T-helper 1 cell treated with Interleukin-12 subunit alpha and Interleukin-12 subunit beta and Interleukin-4 antibody, amounts not matched to agents 30 μg/mL and 1 μg/mL, for 36 hours (primary cell): ENCODE data around the gene DEAF1.

ENCODE experiments used
- H3K27ac Mint-ChIP-seq: one replicate; pipeline ENCODE4 v1.8.0; 2021; ENCODE audit warnings: mild to moderate bottlenecking, mixed read lengths
- H3K27me3 Mint-ChIP-seq: one replicate; pipeline ENCODE4 v1.8.0; 2021; ENCODE audit warnings: low read depth, mixed read lengths
- H3K36me3 Mint-ChIP-seq: one replicate; pipeline ENCODE4 v1.8.0; 2021; ENCODE audit warnings: low read depth, mixed read lengths
- H3K4me1 Mint-ChIP-seq: one replicate; pipeline ENCODE4 v1.8.0; 2021; ENCODE audit warnings: low read depth, mixed read lengths
- H3K4me3 Mint-ChIP-seq: one replicate; pipeline ENCODE4 v1.8.0; 2021; ENCODE audit warnings: mild to moderate bottlenecking, moderate library complexity, mixed read lengths
- H3K9me3 Mint-ChIP-seq: one replicate; pipeline ENCODE4 v1.8.0; 2021; ENCODE audit warnings: mixed read lengths

The DEAF1 gene

DNA sequence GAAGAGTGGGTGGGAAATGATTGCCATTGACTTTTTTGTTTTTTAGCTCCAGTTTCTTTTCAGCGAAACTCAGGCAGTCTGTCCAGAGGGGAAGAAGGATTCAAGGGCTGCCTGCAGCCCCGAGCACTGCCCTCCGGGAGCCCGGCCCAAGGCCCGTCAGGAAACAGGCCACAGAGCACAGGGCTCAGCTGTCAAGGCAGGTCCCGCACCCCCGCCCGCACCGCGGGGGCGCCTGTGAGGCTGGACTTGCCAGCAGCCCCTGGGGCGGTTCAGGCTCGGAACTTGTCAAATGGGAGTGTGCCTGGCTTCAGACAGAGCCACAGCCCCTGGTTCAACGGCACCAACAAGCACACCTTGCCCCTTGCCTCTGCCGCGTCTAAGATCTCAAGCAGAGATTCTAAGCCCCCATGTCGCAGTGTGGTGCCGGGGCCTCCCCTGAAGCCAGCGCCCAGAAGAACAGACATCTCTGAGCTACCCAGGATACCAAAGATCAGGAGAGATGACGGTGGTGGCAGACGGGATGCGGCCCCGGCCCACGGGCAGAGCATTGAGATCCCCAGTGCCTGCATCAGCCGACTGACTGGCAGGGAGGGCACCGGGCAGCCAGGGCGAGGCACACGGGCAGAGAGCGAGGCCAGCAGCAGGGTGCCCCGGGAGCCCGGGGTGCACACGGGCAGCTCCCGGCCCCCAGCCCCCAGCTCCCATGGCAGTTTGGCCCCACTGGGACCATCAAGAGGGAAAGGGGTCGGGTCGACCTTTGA is 87.8 kb downstream of the DEAF1 start:
- peaks cover 4% of the 10 kb centered on the region for H3K4me1 Mint-ChIP-seq
- H3K36me3 Mint-ChIP-seq, result peaks cover 28% of the 10 kb centered on the region
- H3K27me3 Mint-ChIP-seq, result no peaks in the 10 kb centered on the region
- H3K4me3 Mint-ChIP-seq, result no peak overlapping the region
- H3K27ac Mint-ChIP-seq, result no peak overlapping the region
- H3K9me3 Mint-ChIP-seq, result no peaks in the 10 kb centered on the region

DNA sequence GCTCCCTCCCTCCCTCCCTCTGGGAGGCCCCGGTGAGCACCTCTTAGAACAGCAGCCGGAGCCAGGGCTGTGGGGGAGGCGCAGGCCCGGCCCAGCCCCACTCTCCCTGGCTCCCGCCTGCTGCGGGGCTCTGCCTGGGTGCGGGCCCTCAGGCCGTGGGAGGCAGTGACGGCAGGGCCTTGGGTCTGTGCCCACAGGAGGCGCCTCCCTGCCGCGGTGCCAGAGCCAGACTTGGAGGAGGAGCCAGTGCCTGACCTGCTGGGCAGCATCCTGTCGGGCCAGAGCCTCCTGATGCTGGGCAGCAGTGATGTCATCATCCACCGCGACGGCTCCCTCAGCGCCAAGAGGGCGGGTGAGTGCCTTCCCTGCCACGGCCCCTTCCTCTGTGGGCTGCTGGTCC is 88.8 kb downstream of the DEAF1 start:
- Mint-ChIP-seq H3K9me3 (no peaks in the 10 kb centered on the region), H3K36me3 (peaks cover 30% of the 10 kb centered on the region), H3K27me3 (no peaks in the 10 kb centered on the region), H3K27ac (no peak overlapping the region), H3K4me3 (no peak overlapping the region), H3K4me1 (peaks cover 2% of the 10 kb centered on the region)

DNA sequence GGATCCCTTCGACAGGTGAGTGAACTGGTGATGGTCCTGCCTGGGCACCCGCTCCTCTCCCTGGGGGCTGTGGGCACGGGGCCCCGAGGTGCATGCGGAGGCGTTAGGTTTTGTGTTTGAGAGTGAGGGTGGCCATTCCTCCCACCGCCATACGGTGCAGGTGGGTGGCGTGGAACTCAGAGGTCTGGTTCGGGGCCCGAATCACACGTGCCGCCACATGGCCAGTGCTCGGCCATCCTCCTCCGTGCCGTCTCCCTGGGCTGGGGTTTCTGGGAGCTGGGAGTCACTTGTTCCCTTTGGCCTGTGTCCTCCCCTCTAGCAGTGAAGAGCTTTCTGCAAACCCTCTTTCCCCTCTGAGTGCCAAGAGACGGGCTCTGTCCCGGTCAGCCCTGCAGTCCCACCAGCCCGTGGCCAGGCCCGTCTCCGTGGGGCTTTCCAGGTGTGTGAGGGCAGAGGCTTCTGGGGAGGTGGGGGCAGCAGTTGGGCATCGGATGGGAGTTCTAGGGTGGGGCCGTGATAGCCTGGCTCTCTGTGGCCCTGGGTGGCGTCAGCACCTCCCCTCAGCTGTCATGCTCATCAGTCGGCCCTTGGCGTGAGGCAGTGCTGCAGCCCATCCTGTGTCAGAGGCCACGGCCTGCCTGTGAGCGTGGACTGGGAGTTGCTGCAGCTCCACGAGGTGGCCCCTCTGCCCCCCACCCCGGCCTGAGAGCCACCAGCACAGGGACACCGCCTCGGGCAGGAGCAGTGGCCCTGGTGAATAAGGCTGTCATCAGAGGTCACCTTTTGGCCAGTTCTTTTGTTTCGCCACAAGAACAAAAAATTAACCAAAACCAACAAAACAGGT is 89.5 kb downstream of the DEAF1 start:
- Mint-ChIP-seq H3K27ac (peak overlapping the region; percentile 26), H3K36me3 (peaks cover 26% of the 10 kb centered on the region), H3K9me3 (no peaks in the 10 kb centered on the region), H3K4me1 (no peaks in the 10 kb centered on the region), H3K27me3 (no peaks in the 10 kb centered on the region), H3K4me3 (no peak overlapping the region)

DNA sequence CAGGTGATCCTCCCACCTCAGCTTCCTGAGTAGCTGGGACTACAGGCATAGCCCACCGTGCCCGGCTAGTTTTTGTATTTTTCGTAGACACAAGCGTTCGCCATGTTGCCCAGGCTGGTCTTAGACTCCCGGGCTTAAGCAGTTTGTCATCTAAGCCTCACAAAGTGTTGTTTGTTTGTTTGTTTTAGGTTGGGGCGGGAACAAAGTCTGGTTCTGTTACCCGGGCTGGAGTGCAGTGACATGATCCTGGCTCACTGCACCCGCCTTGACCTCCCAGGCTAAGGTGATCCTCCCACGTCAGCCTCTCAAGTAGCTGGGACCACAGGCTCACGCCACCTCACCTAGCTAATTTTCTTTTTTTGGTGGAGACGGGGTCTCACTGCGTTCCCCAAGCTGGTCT is 91.9 kb downstream of the DEAF1 start:
- H3K36me3 Mint-ChIP-seq, result peaks cover 25% of the 10 kb centered on the region
- H3K9me3 Mint-ChIP-seq, result no peaks in the 10 kb centered on the region
- no peaks in the 10 kb centered on the region for H3K4me1 Mint-ChIP-seq
- no peaks in the 10 kb centered on the region for H3K27me3 Mint-ChIP-seq
- H3K27ac Mint-ChIP-seq, result no peak overlapping the region
- no peak overlapping the region for H3K4me3 Mint-ChIP-seq

DNA sequence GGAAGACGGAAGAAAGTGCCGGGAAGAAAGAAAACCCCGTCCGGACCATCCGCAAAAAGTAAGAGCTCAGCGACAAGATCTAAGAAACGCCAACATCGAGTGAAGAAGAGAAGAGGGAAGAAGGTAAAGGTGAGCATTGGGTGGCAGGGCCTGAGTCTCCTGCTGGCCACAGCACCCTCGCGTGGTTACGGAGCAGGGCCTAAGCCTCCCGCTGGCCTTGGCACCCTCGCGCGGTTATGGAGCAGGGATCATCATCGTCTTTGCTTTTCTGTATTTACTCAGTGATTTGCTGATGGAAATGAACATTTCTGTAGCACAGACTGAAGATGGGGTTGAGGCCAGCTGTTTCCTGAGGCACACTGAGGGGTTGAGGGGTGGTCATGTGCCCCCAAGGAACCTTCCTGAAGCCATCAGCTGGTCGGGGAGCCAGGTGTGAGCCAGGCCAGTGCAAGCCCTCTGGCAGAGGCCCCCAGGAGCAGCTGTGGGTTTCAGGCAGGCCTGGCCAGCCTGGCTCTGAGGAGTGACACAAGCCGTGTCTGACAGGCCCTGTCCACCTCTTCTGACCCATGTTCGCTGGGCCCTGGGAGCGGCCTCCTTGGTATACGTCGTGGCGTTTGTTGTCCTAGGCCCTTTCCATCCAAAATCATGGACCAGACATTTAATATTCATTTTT is 93.3 kb downstream of the DEAF1 start:
- Mint-ChIP-seq H3K27me3 (no peaks in the 10 kb centered on the region), H3K9me3 (no peaks in the 10 kb centered on the region), H3K4me1 (no peaks in the 10 kb centered on the region), H3K36me3 (peaks cover 26% of the 10 kb centered on the region), H3K27ac (no peak overlapping the region), H3K4me3 (no peak overlapping the region)

DNA sequence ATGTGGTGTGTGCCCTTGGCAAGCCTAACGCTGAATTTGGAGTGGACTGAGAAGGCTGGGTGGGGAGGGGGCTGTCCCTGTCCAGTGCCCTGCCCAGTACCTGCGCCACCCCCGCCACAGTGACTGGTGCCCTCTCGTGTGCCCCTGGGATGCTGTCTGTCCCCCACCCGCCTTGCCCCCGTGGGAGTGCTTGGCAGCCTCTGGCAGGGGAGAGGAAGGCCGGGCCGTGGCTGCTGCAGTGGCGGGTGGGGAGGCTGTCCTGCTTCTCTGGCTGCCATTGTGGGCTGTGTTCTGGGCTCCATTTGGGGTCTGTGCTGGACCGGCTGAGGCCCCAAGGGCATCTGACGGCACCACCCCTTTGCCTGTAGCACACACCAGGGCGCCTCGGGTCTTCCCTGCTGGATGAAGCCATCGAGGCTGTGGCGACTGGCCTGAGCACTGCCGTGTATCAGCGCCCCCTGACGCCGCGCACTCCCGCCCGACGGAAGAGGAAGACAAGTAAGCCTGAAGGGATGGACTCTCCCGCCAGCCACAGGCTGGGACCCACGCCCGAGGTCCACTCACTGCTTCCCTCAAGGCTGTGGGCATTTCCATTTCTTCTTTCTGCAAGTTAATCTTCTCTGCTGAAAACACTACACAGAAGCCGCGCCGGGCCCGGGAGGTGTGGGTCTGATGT is 96.9 kb downstream of the DEAF1 start:
- Mint-ChIP-seq H3K27me3 (no peaks in the 10 kb centered on the region), H3K27ac (no peak overlapping the region), H3K9me3 (no peaks in the 10 kb centered on the region), H3K36me3 (peaks cover 21% of the 10 kb centered on the region), H3K4me3 (no peak overlapping the region), H3K4me1 (no peaks in the 10 kb centered on the region)

DNA sequence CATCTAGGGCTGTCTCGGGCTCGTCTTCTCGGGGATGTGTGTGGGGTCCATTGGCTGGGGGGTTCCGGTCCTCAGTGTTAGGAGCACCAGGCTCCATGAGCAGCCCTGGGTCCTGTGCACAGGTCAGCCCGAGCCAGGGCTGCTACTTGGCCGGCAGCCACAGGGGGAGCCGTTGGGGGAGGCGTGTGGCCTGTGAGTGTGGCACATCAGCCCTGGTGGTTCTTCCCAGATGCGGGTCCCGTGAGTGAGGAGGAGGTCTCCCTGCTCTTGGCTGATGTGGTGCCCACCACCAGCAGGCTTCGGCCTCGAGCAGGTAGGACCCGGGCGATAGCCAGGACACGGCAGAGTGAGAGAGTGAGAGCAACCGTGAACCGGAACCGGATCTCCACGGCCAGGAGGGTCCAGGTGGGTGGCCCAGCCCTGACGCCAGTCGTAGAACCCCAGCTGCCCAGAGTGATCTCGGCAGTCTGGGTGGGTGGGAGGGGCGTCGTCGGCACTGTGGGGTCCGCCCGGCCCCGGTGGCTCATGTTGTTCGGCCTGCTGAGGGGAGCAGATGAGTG is 97.8 kb downstream of the DEAF1 start:
- H3K4me1 Mint-ChIP-seq, result no peaks in the 10 kb centered on the region
- no peaks in the 10 kb centered on the region for H3K9me3 Mint-ChIP-seq
- H3K27me3 Mint-ChIP-seq, result no peaks in the 10 kb centered on the region
- no peak overlapping the region for H3K4me3 Mint-ChIP-seq
- no peak overlapping the region for H3K27ac Mint-ChIP-seq
- H3K36me3 Mint-ChIP-seq, result peaks cover 28% of the 10 kb centered on the region

DNA sequence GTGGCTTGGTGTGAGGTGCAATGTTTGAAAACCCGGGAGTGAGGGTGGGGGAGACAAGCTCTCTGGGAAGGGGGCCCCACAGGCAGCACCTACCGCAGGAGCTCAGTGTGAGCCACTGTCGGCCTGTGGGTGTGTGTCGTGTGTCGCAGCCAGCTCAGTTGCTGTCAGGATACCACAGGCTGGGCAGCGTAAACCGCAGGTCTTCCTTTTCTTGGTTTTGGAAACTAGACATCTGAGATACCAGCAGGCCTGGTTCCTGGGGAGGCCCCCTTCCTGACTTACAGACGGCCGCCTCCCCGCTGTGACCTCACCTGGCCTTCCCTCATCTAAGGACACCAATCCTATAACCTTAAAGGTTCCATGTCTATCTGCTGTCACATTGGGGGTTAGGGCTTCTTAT is 98.6 kb downstream of the DEAF1 start:
- Mint-ChIP-seq H3K36me3 (peaks cover 24% of the 10 kb centered on the region), H3K4me3 (no peak overlapping the region), H3K4me1 (no peaks in the 10 kb centered on the region), H3K27me3 (no peaks in the 10 kb centered on the region), H3K9me3 (no peaks in the 10 kb centered on the region), H3K27ac (no peak overlapping the region)

DNA sequence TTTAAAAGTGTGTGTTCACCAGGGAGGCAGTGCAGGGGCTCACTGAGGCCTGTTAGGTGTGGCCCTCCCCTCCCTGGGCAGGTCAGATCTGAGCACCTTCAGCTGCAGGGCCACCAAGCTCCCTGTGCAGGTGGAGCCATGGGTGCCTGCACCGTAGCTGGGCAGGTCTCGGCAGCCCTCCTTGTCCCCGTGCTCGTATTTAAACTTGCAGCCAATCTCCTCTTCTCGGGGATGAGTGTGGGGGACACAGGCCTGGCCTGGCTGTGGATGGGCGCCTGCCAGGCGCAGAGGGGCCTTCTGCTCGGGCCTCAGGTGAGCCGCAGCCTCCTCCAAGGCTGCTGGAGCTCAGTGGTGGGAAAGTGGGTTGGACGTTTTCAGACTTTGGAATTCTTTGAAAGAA is 99.6 kb downstream of the DEAF1 start:
- H3K4me3 Mint-ChIP-seq, result no peak overlapping the region
- no peaks in the 10 kb centered on the region for H3K9me3 Mint-ChIP-seq
- no peak overlapping the region for H3K27ac Mint-ChIP-seq
- H3K27me3 Mint-ChIP-seq, result no peaks in the 10 kb centered on the region
- no peaks in the 10 kb centered on the region for H3K4me1 Mint-ChIP-seq
- H3K36me3 Mint-ChIP-seq, result peaks cover 28% of the 10 kb centered on the region
